ENCODE measurements around the gene CENPT.
A peak's percentile ranks its signal among the peaks of the same experiment; 100 is the strongest.
"Not testable (repeated sequence)": the region's sequence is repeated elsewhere in the genome, so short reads cannot be mapped to it uniquely, and the experiment has no call there.

CENPT gene

DNA sequence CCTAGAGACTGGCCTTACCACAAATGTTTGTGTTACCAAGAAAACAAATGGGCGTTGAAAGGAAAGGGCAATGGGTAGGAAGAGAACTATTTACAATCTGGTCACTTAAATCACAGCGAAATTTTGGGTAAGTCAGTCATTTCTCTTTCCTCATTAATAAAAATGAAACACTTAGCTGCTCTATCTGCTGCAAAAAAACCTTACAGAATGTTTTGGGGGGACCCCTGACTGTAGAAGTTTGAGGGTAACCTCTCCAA, 1.5 kb downstream of the CENPT start:
- peaks cover 14% of the 10 kb centered on the region for H3K36me3 Mint-ChIP-seq (ENCODE audit: low read depth)
- peak overlapping the region; percentile 92 for H3K4me3 Mint-ChIP-seq
- no peak for ATAC-seq
- H3K9me3 Mint-ChIP-seq = no peaks in the 10 kb centered on the region
- DNase-seq = no peak
- H3K4me1 Mint-ChIP-seq = peaks cover 62% of the 10 kb centered on the region
- H3K27ac Mint-ChIP-seq = peak overlapping the region; percentile 96
- no peaks in the 10 kb centered on the region for H3K27me3 Mint-ChIP-seq

DNA sequence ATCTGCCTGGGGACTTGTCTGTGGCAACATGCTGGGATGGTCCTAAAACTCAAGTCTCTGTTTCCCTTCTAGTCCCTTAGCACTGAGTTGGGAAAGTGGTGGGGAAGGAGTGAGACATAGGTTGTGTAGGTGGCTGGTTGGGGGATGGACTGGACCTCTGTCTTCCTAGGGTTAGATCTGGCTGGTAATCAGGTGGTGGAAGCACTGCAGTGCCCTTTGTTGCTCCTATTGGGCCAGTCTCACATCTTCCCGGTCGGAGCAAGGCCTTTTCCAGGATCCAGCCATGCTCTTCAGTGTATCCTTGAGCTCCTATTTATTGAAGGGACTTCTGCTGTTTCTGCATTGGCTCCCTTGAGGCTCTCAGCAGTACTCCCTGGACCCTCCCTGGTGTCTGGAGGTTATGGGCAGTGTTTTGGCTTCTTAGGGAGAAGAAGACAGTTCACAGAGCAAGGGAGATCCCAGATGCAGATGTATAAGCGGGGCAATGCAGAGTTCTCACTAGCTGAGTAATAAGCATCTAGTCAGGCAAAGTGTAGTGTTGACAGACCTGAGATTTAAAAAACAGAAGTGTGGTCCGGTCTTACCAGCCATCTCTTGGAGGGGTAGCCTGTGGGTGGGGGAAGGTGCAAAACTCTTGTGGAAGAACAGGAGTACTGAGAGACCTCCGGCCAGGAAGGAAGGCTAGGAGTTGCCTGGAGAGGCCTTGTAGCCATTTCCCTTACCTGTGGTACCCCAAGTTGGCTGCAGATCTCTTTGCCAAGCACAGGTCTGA, 2.0 kb downstream of the CENPT start:
- Mint-ChIP-seq H3K36me3 (ENCODE audit: low read depth) (peaks cover 14% of the 10 kb centered on the region), H3K27me3 (no peaks in the 10 kb centered on the region), H3K4me3 (peak overlapping the region; percentile 92), H3K4me1 (peaks cover 59% of the 10 kb centered on the region), H3K27ac (peak overlapping the region; percentile 96), H3K9me3 (no peaks in the 10 kb centered on the region)
- no peak for ATAC-seq
- no peak for DNase-seq

DNA sequence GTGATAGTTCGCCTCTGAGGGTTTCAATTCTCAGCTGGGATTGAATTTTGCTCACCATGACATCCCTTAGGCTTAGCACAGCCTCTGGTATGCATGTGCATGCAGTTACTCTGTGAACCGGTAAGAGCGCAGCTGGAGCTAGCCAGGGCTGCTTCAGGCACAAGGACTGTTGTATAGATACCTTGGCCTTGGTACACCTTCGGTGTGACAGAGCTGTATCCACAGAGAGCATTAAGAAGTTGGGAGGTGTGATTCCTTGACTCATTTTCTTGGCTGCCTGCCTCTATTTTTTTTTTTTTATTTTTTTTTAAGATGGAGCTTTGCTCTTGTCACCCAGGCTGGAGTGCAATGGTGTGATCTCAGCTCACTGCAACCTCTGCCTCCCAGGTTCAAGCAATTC, 3.0 kb downstream of the CENPT start:
- Mint-ChIP-seq H3K27me3 (no peaks in the 10 kb centered on the region), H3K4me3 (peak overlapping the region; percentile 92), H3K36me3 (ENCODE audit: low read depth) (peaks cover 11% of the 10 kb centered on the region), H3K27ac (peak overlapping the region; percentile 96), H3K9me3 (no peaks in the 10 kb centered on the region), H3K4me1 (peaks cover 55% of the 10 kb centered on the region)
- no peak for DNase-seq
- ATAC-seq = no peak

DNA sequence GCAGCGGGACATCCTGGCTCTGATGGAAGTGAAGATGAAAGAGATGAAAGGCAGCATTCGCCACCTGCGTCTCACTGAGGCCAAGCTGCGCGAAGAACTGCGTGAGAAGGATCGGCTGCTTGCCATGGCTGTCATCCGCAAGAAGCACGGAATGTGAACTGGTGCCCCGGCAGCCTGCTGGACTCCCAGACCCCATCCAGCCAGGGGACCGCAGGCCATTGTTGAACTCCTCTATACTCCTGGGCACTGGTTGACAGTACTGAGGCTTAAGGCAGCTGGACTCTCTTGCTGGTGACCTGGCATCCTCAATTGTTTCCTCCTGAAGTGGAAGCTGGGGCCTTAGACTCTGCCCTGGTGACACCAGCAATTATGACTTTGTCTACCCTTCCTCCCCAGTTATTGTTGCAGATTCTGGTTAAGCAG, 4.1 kb downstream of the CENPT start:
- Mint-ChIP-seq H3K36me3 (ENCODE audit: low read depth) (peaks cover 11% of the 10 kb centered on the region), H3K27ac (peak overlapping the region; percentile 89), H3K4me3 (peak overlapping the region; percentile 92), H3K4me1 (peaks cover 50% of the 10 kb centered on the region), H3K27me3 (no peaks in the 10 kb centered on the region), H3K9me3 (no peaks in the 10 kb centered on the region)
- DNase-seq = no peak
- no peak for ATAC-seq

DNA sequence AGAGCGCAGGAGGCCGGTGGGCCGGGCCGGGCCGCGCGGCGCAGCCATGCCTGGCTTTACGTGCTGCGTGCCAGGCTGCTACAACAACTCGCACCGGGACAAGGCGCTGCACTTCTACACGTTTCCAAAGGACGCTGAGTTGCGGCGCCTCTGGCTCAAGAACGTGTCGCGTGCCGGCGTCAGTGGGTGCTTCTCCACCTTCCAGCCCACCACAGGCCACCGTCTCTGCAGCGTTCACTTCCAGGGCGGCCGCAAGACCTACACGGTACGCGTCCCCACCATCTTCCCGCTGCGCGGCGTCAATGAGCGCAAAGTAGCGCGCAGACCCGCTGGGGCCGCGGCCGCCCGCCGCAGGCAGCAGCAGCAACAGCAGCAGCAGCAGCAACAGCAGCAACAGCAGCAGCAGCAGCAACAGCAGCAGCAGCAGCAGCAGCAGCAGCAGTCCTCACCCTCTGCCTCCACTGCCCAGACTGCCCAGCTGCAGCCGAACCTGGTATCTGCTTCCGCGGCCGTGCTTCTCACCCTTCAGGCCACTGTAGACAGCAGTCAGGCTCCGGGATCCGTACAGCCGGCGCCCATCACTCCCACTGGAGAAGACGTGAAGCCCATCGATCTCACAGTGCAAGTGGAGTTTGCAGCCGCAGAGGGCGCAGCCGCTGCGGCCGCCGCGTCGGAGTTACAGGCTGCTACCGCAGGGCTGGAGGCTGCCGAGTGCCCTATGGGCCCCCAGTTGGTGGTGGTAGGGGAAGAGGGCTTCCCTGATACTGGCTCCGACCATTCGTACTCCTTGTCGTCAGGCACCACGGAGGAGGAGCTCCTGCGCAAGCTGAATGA, 4.8 kb downstream of the CENPT start:
- peak overlapping the region; percentile 89 for H3K27ac Mint-ChIP-seq
- DNase-seq (peak; percentile 66), ATAC-seq (peak; percentile 16)
- no peaks in the 10 kb centered on the region for H3K27me3 Mint-ChIP-seq
- peak overlapping the region; percentile 92 for H3K4me3 Mint-ChIP-seq
- peaks cover 43% of the 10 kb centered on the region for H3K4me1 Mint-ChIP-seq
- peaks cover 8% of the 10 kb centered on the region for H3K36me3 Mint-ChIP-seq (ENCODE audit: low read depth)
- no peaks in the 10 kb centered on the region for H3K9me3 Mint-ChIP-seq

DNA sequence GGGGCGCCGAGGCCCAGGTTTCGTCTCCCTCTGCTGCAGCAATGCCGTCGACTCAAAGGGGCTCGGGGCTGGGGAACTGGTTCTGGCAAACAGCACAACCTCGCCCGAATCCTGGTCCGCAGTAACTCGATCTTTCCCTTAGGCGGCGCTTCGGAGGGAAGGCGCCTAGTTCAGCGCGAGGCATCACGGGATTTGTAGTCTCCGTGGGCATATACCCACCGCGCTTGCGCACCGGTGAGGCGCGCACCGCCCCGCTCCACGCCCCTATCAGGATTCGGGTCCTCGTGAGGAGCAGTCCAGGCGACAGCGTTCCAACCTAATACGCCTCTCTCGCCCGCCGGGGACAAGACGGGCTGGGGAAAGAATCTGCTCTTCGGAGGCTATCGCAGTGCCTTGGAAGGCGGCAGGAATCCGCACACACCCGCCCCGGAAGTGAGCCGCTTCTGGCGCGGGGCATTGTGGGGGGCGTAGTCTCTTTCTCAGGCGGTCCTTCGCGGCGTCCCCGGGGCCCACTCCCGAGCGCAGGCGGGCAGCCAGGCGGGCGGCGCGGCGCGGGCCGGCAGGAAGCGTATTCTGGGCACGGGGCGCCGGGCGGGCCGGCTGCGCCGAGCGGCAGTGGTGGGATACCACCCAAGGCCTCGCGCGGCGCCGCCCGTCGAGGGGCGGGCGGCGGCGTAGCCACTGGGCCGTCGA, 5.5 kb downstream of the CENPT start, which contains the start of gene THAP11:
Gene THAP11 (plus strand): TSS at position 505 of the 693 bp plus-strand sequence. CDS start 235 bp downstream, outside the sequence.
- H3K9me3 Mint-ChIP-seq = no peaks in the 10 kb centered on the region
- peak within 1 kb of the TSS; percentile 97 for H3K27ac Mint-ChIP-seq
- peak within 1 kb of the TSS; percentile 92 for H3K4me3 Mint-ChIP-seq
- peak; percentile 55 for ATAC-seq
- peaks cover 8% of the 10 kb centered on the region for H3K36me3 Mint-ChIP-seq (ENCODE audit: low read depth)
- H3K4me1 Mint-ChIP-seq = peaks cover 41% of the 10 kb centered on the region
- DNase-seq = peak; percentile 94
- no peaks in the 10 kb centered on the region for H3K27me3 Mint-ChIP-seq

DNA sequence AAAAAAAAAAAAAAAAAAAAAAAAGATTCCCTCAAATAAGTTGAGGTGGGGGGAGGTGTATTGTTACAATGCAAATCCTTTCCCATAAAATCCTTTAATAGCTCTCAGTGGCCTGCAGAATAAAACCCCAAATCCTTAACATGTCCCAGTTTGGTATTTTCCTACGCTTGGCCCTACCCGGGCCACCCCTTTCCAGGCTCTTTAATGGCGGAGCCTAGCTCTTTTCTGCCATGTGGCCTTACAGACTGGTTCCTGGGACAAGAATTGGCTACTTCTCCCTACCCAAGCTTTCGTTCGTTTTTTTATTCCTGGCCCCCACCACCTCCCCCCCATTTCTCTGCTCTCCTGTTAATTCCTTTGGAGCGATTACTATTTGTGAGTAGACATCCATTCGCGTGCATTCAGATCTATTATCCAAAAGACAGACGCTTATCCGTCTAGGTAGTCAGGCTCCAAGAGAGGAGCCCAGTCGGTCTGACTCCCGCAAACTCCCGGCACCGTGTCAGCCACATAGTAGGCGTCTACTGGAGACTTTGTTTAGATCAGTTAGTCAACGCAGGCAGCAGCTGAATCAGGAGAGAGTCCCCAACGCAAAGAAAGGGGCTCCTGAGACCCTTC, 6.2 kb downstream of the CENPT start:
- Mint-ChIP-seq H3K27ac (peak overlapping the region; percentile 97), H3K27me3 (no peaks in the 10 kb centered on the region), H3K36me3 (ENCODE audit: low read depth) (peaks cover 8% of the 10 kb centered on the region), H3K4me1 (peaks cover 41% of the 10 kb centered on the region), H3K4me3 (peak overlapping the region; percentile 87), H3K9me3 (no peaks in the 10 kb centered on the region)
- ATAC-seq (no peak), DNase-seq (no peak)

DNA sequence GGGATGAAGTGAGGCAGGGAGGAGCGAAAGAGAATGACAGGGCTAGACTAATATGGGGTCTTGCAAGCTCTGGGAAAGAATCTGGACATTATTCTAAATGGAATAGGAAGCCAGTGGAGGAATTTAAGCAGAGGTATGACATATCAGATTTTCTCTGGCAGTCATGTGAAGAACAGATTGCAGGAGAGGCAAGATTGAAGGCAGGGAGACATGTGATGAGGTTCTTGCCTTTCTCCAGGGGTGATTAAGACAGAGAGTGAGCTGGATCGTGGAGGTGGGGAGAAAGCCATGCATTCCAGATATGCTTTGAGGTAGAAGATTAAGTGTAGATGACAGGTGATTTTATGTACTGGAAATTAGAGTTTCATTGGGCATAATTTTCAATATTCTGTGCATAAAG, 9.7 kb downstream of the CENPT start:
- H3K9me3 Mint-ChIP-seq = no peaks in the 10 kb centered on the region
- no peak overlapping the region for H3K27ac Mint-ChIP-seq
- H3K4me3 Mint-ChIP-seq = no peak overlapping the region
- peaks cover 15% of the 10 kb centered on the region for H3K4me1 Mint-ChIP-seq
- DNase-seq = no peak
- H3K36me3 Mint-ChIP-seq (ENCODE audit: low read depth) = no peaks in the 10 kb centered on the region
- H3K27me3 Mint-ChIP-seq = no peaks in the 10 kb centered on the region
- no peak for ATAC-seq

DNA sequence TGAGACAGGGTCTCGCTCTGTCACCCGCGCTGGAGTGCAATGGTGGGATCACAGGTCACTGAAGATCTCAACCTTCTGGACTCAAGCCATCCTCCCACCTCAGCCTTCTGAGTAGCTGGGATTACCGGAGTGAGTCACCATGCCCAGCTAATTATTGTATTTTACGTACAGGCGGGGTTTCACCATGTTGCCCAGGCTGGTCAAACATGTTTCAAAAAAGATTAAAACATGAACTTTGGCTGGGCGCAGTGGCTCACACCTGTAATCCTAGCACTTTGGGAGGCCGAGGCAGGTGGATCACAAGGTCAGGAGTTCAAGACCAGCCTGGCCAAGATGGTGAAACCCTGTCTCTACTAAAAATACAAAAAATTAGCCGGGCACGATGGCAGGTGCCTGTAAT, 10.3 kb downstream of the CENPT start:
- not testable (repeated sequence) for H3K36me3 Mint-ChIP-seq (ENCODE audit: low read depth)

DNA sequence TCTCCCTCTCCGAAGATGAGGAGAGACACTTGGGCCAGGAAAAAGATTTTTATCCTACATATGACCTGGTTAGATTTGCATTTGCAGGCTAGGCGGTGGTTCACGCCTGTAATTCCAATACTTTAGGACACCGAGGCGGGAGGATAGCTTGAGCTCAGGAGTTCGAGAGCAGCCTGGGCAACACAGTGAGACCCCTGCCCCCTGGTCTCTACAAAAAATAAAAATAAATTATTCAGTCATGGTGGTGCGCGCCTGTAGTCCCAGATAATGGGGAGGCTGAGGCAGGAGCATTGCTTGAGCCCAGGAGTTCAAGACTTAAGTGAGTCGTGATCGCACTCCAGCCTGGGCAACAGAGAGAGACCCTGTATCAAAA, 13.3 kb downstream of the CENPT start:
- no peak for DNase-seq
- Mint-ChIP-seq H3K36me3 (ENCODE audit: low read depth) (no peaks in the 10 kb centered on the region), H3K27me3 (no peaks in the 10 kb centered on the region), H3K4me1 (peaks cover 14% of the 10 kb centered on the region), H3K27ac (peak overlapping the region; percentile 62), H3K9me3 (no peaks in the 10 kb centered on the region), H3K4me3 (peak overlapping the region; percentile 87)
- ATAC-seq = no peak

More for the DNA sequence above, 10.3 kb downstream of the CENPT start:
- H3K27me3 Mint-ChIP-seq, ATAC-seq, H3K9me3 Mint-ChIP-seq, H3K27ac Mint-ChIP-seq, DNase-seq, H3K4me3 Mint-ChIP-seq: not testable (repeated sequence)
- peaks cover 20% of the 10 kb centered on the region for H3K4me1 Mint-ChIP-seq

DNA sequence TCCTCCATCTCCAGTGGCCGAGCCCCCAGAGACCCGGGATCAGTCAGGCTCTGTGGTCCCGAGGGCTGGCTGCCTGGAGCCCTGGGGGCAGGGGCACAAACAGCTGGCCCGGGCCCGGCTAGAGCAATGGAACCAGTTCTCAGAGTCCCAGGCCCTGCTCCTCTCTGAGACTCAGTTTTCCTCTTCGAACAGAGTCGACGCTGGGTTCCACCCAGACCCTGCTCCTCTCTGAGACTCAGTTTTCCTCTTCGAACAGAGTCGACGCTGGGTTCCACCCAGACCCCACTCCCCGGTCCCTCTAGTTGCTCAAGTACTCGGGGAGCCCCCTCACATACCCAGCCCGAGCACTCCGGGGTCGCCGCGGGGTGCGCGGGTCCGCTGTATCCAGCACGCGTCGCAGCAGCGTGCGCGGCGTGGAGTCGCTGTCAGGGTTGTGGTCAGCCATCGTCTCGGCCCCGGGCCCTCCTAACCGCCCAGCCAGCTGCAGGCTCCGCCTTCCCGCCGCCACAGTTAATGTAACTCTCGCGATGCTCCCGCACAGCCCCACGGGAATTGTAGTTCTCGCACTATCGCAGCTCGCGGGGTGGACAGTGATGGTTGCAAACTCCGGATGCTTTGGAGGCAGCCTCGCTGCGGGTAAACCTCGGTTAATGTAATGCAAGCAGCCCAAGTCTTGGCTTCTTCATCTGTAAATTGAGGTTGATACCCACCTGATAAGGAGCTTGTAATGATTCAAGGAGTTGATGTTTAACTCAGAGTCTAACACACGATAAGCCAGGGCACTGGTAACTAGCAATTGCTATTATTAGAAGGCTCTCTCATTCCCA, 13.9 kb downstream of the CENPT start:
- no peaks in the 10 kb centered on the region for H3K9me3 Mint-ChIP-seq
- peaks cover under 1% of the 10 kb centered on the region for H3K36me3 Mint-ChIP-seq (ENCODE audit: low read depth)
- H3K4me1 Mint-ChIP-seq = peaks cover 14% of the 10 kb centered on the region
- H3K27me3 Mint-ChIP-seq = no peaks in the 10 kb centered on the region
- peak overlapping the region; percentile 87 for H3K4me3 Mint-ChIP-seq
- DNase-seq (peak; percentile 95), ATAC-seq (peak; percentile 100)
- peak overlapping the region; percentile 62 for H3K27ac Mint-ChIP-seq

DNA sequence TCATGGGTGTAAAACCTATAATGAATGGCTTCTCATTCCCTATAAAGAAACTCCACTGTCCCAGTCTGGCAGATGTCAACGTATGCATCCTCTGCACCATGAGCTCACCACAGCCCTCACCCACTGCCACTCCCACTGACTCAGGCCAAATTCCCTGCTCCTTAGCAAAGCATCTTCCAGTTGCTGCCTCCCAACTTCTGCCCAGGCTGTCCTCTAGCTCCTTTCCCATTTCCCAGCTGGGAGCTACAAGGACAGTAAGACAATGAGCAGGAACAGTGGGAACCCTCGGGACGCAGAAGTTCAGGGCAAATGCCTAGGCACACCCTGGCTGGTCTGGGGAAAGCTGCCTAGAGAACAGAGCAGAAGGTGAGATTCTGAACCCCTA, 14.5 kb downstream of the CENPT start:
- Mint-ChIP-seq H3K27ac (peak overlapping the region; percentile 55), H3K36me3 (ENCODE audit: low read depth) (peaks cover 1% of the 10 kb centered on the region), H3K4me3 (peak overlapping the region; percentile 87), H3K9me3 (no peaks in the 10 kb centered on the region), H3K27me3 (no peaks in the 10 kb centered on the region), H3K4me1 (peaks cover 14% of the 10 kb centered on the region)
- ATAC-seq (no peak), DNase-seq (no peak)

DNA sequence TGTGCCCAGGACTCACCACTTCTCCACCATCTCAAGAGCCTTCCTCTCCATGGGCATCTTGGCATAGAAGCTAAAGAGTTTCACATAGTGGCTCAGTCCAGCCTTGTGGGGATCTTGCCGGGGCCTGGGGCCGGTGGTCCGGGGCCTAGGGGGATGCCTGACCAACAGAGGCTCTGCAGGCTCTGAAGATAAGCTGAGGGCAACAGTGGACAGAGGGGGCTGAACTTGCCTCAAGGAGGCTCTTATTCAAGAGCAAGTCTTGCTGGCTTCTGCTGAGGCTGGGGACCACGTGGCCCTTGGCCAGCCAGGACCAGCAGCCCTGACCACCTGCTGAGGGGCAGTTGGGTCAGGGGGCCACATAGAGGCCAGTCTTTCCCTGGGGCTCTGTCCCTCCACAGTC, 18.8 kb downstream of the CENPT start:
- no peaks in the 10 kb centered on the region for H3K9me3 Mint-ChIP-seq
- no peak for DNase-seq
- no peak for ATAC-seq
- peaks cover 1% of the 10 kb centered on the region for H3K36me3 Mint-ChIP-seq (ENCODE audit: low read depth)
- H3K4me3 Mint-ChIP-seq = no peak overlapping the region
- H3K27me3 Mint-ChIP-seq = no peaks in the 10 kb centered on the region
- H3K4me1 Mint-ChIP-seq = peaks cover 9% of the 10 kb centered on the region
- no peak overlapping the region for H3K27ac Mint-ChIP-seq

DNA sequence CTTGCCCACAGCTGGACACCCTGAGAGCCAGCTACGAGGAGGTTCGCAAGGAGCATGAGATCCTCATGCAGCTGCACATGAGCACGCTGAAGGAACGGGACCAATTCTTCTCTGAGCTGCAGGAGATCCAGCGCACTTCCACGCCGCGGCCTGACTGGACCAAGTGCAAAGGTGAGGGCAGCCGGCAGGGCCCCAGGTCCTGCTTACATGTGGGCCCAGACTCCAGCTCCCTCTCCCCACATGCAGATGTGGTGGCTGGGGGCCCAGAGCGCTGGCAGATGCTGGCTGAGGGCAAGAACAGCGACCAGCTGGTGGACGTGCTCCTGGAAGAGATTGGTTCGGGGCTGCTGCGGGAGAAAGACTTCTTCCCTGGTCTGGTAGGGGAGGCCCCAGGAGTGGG, 21.6 kb downstream of the CENPT start:
- Mint-ChIP-seq H3K4me1 (no peaks in the 10 kb centered on the region), H3K27me3 (no peaks in the 10 kb centered on the region), H3K9me3 (no peaks in the 10 kb centered on the region), H3K27ac (no peak overlapping the region), H3K4me3 (no peak overlapping the region), H3K36me3 (ENCODE audit: low read depth) (peaks cover 1% of the 10 kb centered on the region)
- ATAC-seq (no peak), DNase-seq (no peak)

Measured in activated naive CD8-positive, alpha-beta T cell treated with anti-CD3 and anti-CD28 coated beads, Interleukin-2, amount 50 U/mL, for 24 hours (primary cell).